Stimulated activated naive CD8-positive, alpha-beta T cell treated with anti-CD3 and anti-CD28 coated beads, Interleukin-15, Interleukin-2, amounts not matched to agents 100 ng/mL and 50 ng/mL, for 24 hours (primary cell): ENCODE measurements around the gene CLEC2L.

Source experiments
- H3K27ac Mint-ChIP-seq: one replicate; pipeline ENCODE4 v1.8.0; 2021; ENCODE audit warnings: mild to moderate bottlenecking, mixed read lengths
- H3K27me3 Mint-ChIP-seq: one replicate; pipeline ENCODE4 v1.8.0; 2021; ENCODE audit warnings: mixed read lengths
- H3K36me3 Mint-ChIP-seq: one replicate; pipeline ENCODE4 v1.8.0; 2021; ENCODE audit warnings: low read depth, mixed read lengths
- H3K4me1 Mint-ChIP-seq: one replicate; pipeline ENCODE4 v1.8.0; 2021; ENCODE audit warnings: low read depth, mixed read lengths
- H3K4me3 Mint-ChIP-seq: one replicate; pipeline ENCODE4 v1.8.0; 2021; ENCODE audit warnings: mild to moderate bottlenecking, mixed read lengths
- H3K9me3 Mint-ChIP-seq: one replicate; pipeline ENCODE4 v1.8.0; 2021; ENCODE audit warnings: mixed read lengths

CLEC2L gene

DNA sequence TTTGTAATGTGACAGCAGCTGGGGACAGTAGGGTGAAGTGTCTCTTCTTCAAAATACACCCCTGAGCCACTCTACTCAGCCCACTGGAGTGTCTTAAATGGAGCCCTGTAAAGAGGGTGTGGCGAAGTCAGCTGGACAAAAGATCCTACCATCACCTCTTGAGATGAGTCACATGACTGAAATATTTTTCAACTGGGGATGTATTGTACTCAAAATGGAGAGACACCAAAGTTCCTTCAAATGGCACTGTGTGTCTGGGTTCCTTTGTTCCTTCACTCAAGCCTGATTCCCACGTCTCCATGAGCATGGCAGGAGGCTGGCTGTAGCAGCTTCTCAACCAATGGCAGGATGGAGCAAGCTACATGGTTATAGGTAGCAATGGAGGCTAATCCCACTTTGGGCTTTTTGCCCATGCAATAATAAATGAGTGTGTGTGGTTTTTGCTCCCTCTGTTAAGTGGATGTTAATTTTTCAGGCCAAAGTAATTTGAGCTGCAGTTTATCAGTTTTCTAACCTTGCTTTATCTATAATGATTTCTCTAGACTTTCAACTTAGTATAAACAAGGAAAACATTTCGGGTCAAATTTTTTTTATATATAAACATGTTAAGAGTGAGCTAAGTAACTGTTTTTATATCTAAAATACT, 68.2 kb downstream of the CLEC2L start:
- Mint-ChIP-seq H3K27me3 (no peaks in the 10 kb centered on the region), H3K4me1 (no peaks in the 10 kb centered on the region), H3K4me3 (no peak overlapping the region), H3K27ac (no peak overlapping the region), H3K36me3 (peaks cover 53% of the 10 kb centered on the region), H3K9me3 (no peaks in the 10 kb centered on the region)

DNA sequence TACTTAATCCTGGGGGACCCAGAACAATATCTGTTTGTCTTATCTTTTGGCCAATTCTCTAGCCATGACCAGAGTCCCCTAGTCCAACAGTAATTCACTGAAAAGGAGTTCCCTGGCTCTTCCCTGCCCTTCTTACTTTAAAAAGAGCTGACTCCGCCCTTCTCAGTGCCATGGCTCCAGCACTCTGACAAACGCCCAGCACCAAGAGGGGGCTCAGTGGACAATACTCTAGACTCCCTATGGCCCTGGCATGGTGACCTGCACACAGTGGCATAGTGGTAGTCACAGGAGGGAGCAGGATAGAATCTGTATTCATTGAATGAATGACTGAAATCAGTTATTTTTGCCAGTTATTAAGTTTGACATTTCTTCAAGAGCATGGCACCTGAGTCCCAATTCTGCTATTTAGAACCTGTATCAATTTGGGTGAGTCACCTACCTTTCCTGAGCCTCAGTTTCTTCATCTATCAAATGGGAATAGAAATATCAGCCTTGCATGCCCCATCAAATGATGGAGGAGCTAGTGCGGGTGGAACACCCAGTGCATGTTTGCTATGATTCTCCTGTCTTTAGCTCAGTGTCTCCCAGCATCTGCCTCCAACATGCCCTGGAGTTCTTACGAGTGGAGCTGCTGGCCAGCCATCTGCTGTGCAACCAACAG, 69.4 kb downstream of the CLEC2L start:
- Mint-ChIP-seq H3K4me1 (no peaks in the 10 kb centered on the region), H3K4me3 (no peak overlapping the region), H3K36me3 (peaks cover 44% of the 10 kb centered on the region), H3K9me3 (no peaks in the 10 kb centered on the region), H3K27me3 (no peaks in the 10 kb centered on the region), H3K27ac (no peak overlapping the region)

DNA sequence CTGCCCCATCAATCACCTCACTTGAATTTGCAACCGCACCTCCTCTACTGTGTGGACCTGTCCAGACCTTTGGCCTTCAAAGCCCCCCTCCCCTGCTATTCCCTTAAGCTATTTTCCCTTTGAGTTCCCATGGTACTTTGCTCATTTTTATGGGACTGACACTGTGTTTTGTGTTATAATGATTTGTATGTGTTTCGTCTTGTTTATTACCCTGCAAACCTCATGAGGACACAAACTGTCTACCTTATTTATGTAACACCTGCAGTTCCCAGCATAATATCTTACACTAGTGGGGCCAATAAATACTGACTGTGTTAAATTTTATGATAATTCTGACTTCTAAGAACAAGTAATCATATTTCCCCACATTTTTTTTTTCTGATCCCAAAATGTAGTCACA, 70.6 kb downstream of the CLEC2L start:
- Mint-ChIP-seq H3K4me3 (no peak overlapping the region), H3K27me3 (no peaks in the 10 kb centered on the region), H3K36me3 (peaks cover 46% of the 10 kb centered on the region), H3K27ac (no peak overlapping the region), H3K9me3 (no peaks in the 10 kb centered on the region), H3K4me1 (no peaks in the 10 kb centered on the region)
